SK-N-SH (cell line): Measurements from ENCODE around the gene SFXN5. TPM values are rescaled to one million over a fixed set of nuclear protein-coding genes. Genes with fewer than 3 reads are reported as not detected.

ENCODE experiments used
- CTCF ChIA-PET: fragments of 300-600, 350-600 bp; formaldehyde crosslinking; extraction: SDS; loops from one replicate; lab custom pipeline; 2021; lab: Yijun Ruan, JAX
- POLR2A ChIA-PET: fragments of 350-600 bp; sonication (Branson Sonifier 250); formaldehyde crosslinking; extraction: SDS; loops from one replicate; lab custom pipeline; 2020; ENCODE audit warnings: antibody characterized with exemption, inconsistent platforms; lab: Yijun Ruan, JAX
- DNase-seq: peaks from one replicate; pipeline ENCODE4 v3.0.0; 2012
- H2AFZ ChIP-seq: fragments of 200-600 bp; sonication (generic); 2 replicates; pipeline ENCODE4 v1.8.1; 2016; ENCODE audit warnings: antibody characterized with exemption, mild to moderate bottlenecking, low read depth
- H3F3A ChIP-seq: fragments of 200-600 bp; sonication (generic); replicated peaks from 2 replicates; pipeline ENCODE3; 2016; ENCODE audit warnings: antibody characterized with exemption, mild to moderate bottlenecking; ENCODE audit not compliant: insufficient read depth
- H3K27ac ChIP-seq, 2 experiments: fragments of 200-500 bp in 1 of 2; fragments of 200-600 bp in 1 of 2; sonication (Bioruptor generic) in 1 of 2; sonication (generic), shearing (Covaris generic) in 1 of 2; 2 replicates each; pipeline versions ENCODE4 v1.5.1 to v1.6.1; 2014 to 2016; ENCODE audit warnings: low read depth in 2 of 2, inconsistent platforms in 1 of 2, low read length in 1 of 2, mild to moderate bottlenecking in 1 of 2, mixed read lengths in 1 of 2
- H3K27me3 ChIP-seq: fragments of 200-600 bp; sonication (generic), shearing (Covaris generic); 2 replicates; pipeline ENCODE4 v1.6.1; 2016; ENCODE audit warnings: mixed run types; ENCODE audit not compliant: insufficient read depth
- H3K36me3 ChIP-seq, 2 experiments: fragments of 200-500 bp in 1 of 2; fragments of 200-600 bp in 1 of 2; sonication (Bioruptor generic) in 1 of 2; sonication (generic) in 1 of 2; replicated peaks in 1 of 2; 2 replicates each; pipeline versions ENCODE3 to v1.5.1; 2014 to 2016; ENCODE audit warnings: low read length in 1 of 2, mild to moderate bottlenecking in 1 of 2; ENCODE audit not compliant: insufficient read depth in 2 of 2, control insufficient read depth in 1 of 2
- H3K4me1 ChIP-seq, 2 experiments: fragments of 200-500 bp in 1 of 2; fragments of 200-600 bp in 1 of 2; sonication (Bioruptor generic) in 1 of 2; sonication (generic), shearing (Covaris generic) in 1 of 2; 2 replicates each; pipeline versions ENCODE4 v1.5.1 to v1.6.1; 2014 to 2016; ENCODE audit warnings: low read depth in 1 of 2, low read length in 1 of 2, mixed run types in 1 of 2; ENCODE audit not compliant: insufficient read depth in 2 of 2, control insufficient read depth in 1 of 2
- H3K4me2 ChIP-seq: fragments of 200-600 bp; sonication (generic), shearing (Covaris generic); 2 replicates; pipeline ENCODE4 v1.6.1; 2017; ENCODE audit warnings: mixed run types
- H3K4me3 ChIP-seq, 2 experiments: fragments of 200-500 bp in 1 of 2; fragments of 200-600 bp in 1 of 2; sonication (Bioruptor generic) in 1 of 2; sonication (generic), shearing (Covaris generic) in 1 of 2; 2 replicates each; pipeline versions ENCODE4 v1.5.1 to v1.8.1; 2014 to 2016; ENCODE audit warnings: low read depth in 2 of 2, inconsistent platforms in 1 of 2, low read length in 1 of 2, mild to moderate bottlenecking in 1 of 2, mixed read lengths in 1 of 2, moderate library complexity in 1 of 2
- H3K79me2 ChIP-seq: fragments of 200-600 bp; sonication (generic); 2 replicates; pipeline ENCODE4 v1.8.1; 2017; ENCODE audit warnings: mild to moderate bottlenecking; ENCODE audit not compliant: insufficient read depth
- H3K9ac ChIP-seq: fragments of 200-600 bp; sonication (generic); 2 replicates; pipeline ENCODE4 v1.6.1; 2017; ENCODE audit warnings: mixed run types
- H3K9me2 ChIP-seq: fragments of 200-600 bp; sonication (generic); 2 replicates; pipeline ENCODE4 v1.6.1; 2017; ENCODE audit warnings: mixed run types
- H3K9me3 ChIP-seq: fragments of 200-600 bp; sonication (generic); 2 replicates; pipeline ENCODE4 v1.6.1; 2017; ENCODE audit warnings: mixed run types, mild to moderate bottlenecking, moderate library complexity
- H4K20me1 ChIP-seq: fragments of 200-600 bp; sonication (generic); 2 replicates; pipeline ENCODE4 v1.6.1; 2017; ENCODE audit warnings: mild to moderate bottlenecking, mixed run types; ENCODE audit not compliant: insufficient read depth
- CHD2 ChIP-seq: fragments of 150-350 bp; IDR thresholded peaks from 2 replicates; pipeline ENCODE4 v1.6.1; 2018; ENCODE audit warnings: low read length; ENCODE audit not compliant: partially characterized antibody
- ELF1 ChIP-seq: IDR thresholded peaks from 2 replicates; pipeline ENCODE4 v1.4.0; 2012
- EZH2phosphoT487 ChIP-seq: fragments of 200-600 bp; sonication (generic); IDR thresholded peaks from 2 replicates; pipeline ENCODE4 v1.6.1; 2017; ENCODE audit warnings: low read depth, mixed run types, mild to moderate bottlenecking, antibody characterized with exemption, moderate library complexity, borderline replicate concordance
- FOSL2 ChIP-seq: IDR thresholded peaks from 2 replicates; pipeline ENCODE4 v1.4.0; 2012; ENCODE audit warnings: low read depth, mild to moderate bottlenecking, moderate library complexity, borderline replicate concordance
- GABPA ChIP-seq: IDR thresholded peaks from 2 replicates; pipeline ENCODE4 v1.4.0; 2012; ENCODE audit warnings: low read depth, mild to moderate bottlenecking
- GATA2 ChIP-seq: sonication (generic); formaldehyde crosslinking; IDR thresholded peaks from 2 replicates; pipeline ENCODE4 v1.5.0; 2020; ENCODE audit warnings: mild to moderate bottlenecking, missing genetic modification reagents
- IRF3 ChIP-seq: fragments of 150-350 bp; IDR thresholded peaks from 2 replicates; pipeline ENCODE4 v1.6.1; 2016; ENCODE audit warnings: mild to moderate bottlenecking, low read depth, low read length
- NFIC ChIP-seq: IDR thresholded peaks from 2 replicates; pipeline ENCODE4 v1.4.0; 2012; ENCODE audit warnings: borderline replicate concordance
- NRF1 ChIP-seq: IDR thresholded peaks from 2 replicates; pipeline ENCODE4 v1.6.1; 2012; ENCODE audit warnings: low read depth, mild to moderate bottlenecking, low read length
- RCOR1 ChIP-seq: fragments of 150-350 bp; IDR thresholded peaks from 2 replicates; pipeline ENCODE4 v1.6.1; 2017; ENCODE audit warnings: antibody characterized with exemption, low read length
- REST ChIP-seq: IDR thresholded peaks from 2 replicates; pipeline ENCODE4 v1.6.1; 2012; ENCODE audit warnings: mild to moderate bottlenecking, low read depth, low read length, moderate library complexity
- RFX5 ChIP-seq: IDR thresholded peaks from 2 replicates; pipeline ENCODE4 v1.6.1; 2012; ENCODE audit warnings: mild to moderate bottlenecking, improper control_type of control experiment, low read length
- RXRA ChIP-seq: IDR thresholded peaks from 2 replicates; pipeline ENCODE4 v1.4.0; 2012; ENCODE audit warnings: low read depth, mild to moderate bottlenecking, borderline replicate concordance
- SMC3 ChIP-seq: IDR thresholded peaks from 2 replicates; pipeline ENCODE4 v1.6.1; 2012; ENCODE audit warnings: low read depth, low read length, improper control_type of control experiment
- TCF12 ChIP-seq: IDR thresholded peaks from 2 replicates; pipeline ENCODE4 v1.4.0; 2012
- USF1 ChIP-seq: IDR thresholded peaks from 2 replicates; pipeline ENCODE4 v1.4.0; 2012; ENCODE audit warnings: low read depth, borderline replicate concordance
- WGBS: methylation state at CpG from one replicate; pipeline ENCODE4 v1.1.6; 2017; ENCODE audit warnings: low lambda C conversion rate; 5-methylcytosine and 5-hydroxymethylcytosine counted together
- polyA plus RNA-seq, 3 experiments: library from polyadenylated mRNA; depleted of rRNA; stranded (reverse); fragments of >200 nt; gene quantifications; 2 replicates each; pipeline ENCODE4 v1.2.3, GENCODE V29; 2012

The SFXN5 gene
- polyA plus RNA-seq, 1 of the 3 experiments (the other 2 are of a cell fraction), result 9.9 TPM

- POLR2A ChIA-PET, result no interaction called here
- CTCF ChIA-PET, result interaction anchor here (1.2 to 2.6 kb wide), 5 partner anchors 90 to 182 kb away, joined by 3 to 21 read pairs (median 3); no protein-coding TSS in a partner anchor
- 78% methylated on average over 15 of the region's 15 CpGs for WGBS
These were observed 75.9 kb downstream of the SFXN5 start for GRCh38 chr2:72995430-72996116.

GRCh38 chr2:72994991-72995380, 76.5 kb downstream of the SFXN5 start:
- Histone ChIP-seq H2AFZ (no peak overlapping the region), H3K36me3 (no peaks in the 10 kb centered on the region)

More at GRCh38 chr2:72995430-72996116, 75.9 kb downstream of the SFXN5 start:
- Histone ChIP-seq H3K9me3 (no peaks in the 10 kb centered on the region), H3K4me1 (no peaks in the 10 kb centered on the region; a peak in 1 of 4 replicates), H3F3A (no peaks in the 10 kb centered on the region), H3K4me2 (no peak overlapping the region), H4K20me1 (no peaks in the 10 kb centered on the region), H3K4me3 (no peak overlapping the region), H3K36me3 (no peaks in the 10 kb centered on the region), H2AFZ (no peak overlapping the region), H3K27ac (no peak overlapping the region), H3K9ac (no peak overlapping the region), H3K27me3 (no peaks in the 10 kb centered on the region), H3K79me2 (no peaks in the 10 kb centered on the region), H3K9me2 (no peaks in the 10 kb centered on the region)
- no peak for TF ChIP-seq RCOR1
- no peak for TF ChIP-seq NRF1
- TF ChIP-seq FOSL2, result no peak
- TF ChIP-seq EZH2phosphoT487, result no peak
- DNase-seq, result no peak

More at GRCh38 chr2:72994991-72995380, 76.5 kb downstream of the SFXN5 start:
- H3K9me2 ChIP-seq, result no peaks in the 10 kb centered on the region
- H3K4me2 ChIP-seq, result no peak overlapping the region
- H3K79me2 ChIP-seq, result no peaks in the 10 kb centered on the region
- H3K27ac ChIP-seq, result no peak overlapping the region
- TF ChIP-seq NFIC (no peak), GABPA (no peak), RXRA (no peak), CHD2 (no peak), USF1 (no peak), REST (no peak), RFX5 (no peak), ELF1 (no peak), TCF12 (no peak), IRF3 (no peak), GATA2 (no peak), SMC3 (no peak), EZH2phosphoT487 (no peak)
- TF ChIP-seq, all 33 proteins: peak for 0
- Histone ChIP-seq H3F3A (no peaks in the 10 kb centered on the region), H3K27me3 (no peaks in the 10 kb centered on the region), H3K4me1 (peaks cover 0 to 4% of the 10 kb centered on the region in 2 experiments; a peak in 1 of 4 replicates), H3K4me3 (no peak overlapping the region), H4K20me1 (no peaks in the 10 kb centered on the region), H3K9me3 (no peaks in the 10 kb centered on the region), H3K9ac (no peak overlapping the region)
- POLR2A ChIA-PET, result no interaction called here
- CTCF ChIA-PET, result interaction anchor here (1.2 to 3.9 kb wide), 7 partner anchors 78 to 182 kb away, joined by 3 to 30 read pairs (median 6); no protein-coding TSS in a partner anchor
- 95% methylated on average over 6 of the region's 6 CpGs for WGBS
- no peak for DNase-seq
